Colonic mucosa (tissue), 4 donors: ENCODE data around the gene TRIM44. TPM values are rescaled to one million over a fixed set of nuclear protein-coding genes. Genes with fewer than 3 reads are reported as not detected.

ENCODE experiments used
- DNase-seq: peaks from one replicate; pipeline ENCODE4 v3.0.0-alpha.2; 2020
- H3K27ac ChIP-seq: fragments of 200-600 bp; one replicate; pipeline ENCODE4 v1.8.0; 2021
- H3K27me3 ChIP-seq: fragments of 200-600 bp; one replicate; pipeline ENCODE4 v1.8.0; 2021
- H3K36me3 ChIP-seq: fragments of 200-600 bp; one replicate; pipeline ENCODE4 v1.8.0; 2021
- H3K4me1 ChIP-seq: fragments of 200-600 bp; one replicate; pipeline ENCODE4 v1.8.0; 2021; ENCODE audit warnings: mild to moderate bottlenecking
- H3K4me3 ChIP-seq: fragments of 200-600 bp; one replicate; pipeline ENCODE4 v1.8.0; 2021
- H3K9ac ChIP-seq, 2 donors: one replicate each; pipeline ENCODE4 v1.7.0; 2013; ENCODE audit warnings: control low read depth in 2 of 2, low read depth in 2 of 2, low read length in 2 of 2
- H3K9me3 ChIP-seq: fragments of 200-600 bp; one replicate; pipeline ENCODE4 v1.8.0; 2021
- intact Hi-C: fragments of 100-400 bp; cut with DNase I; formaldehyde crosslinking; loops from one replicate; pipeline ENCODE4 v1.14.1; 2022
- total RNA-seq, 2 donors: library from RNA; stranded (reverse); fragmentation: NEBNext Ultra II Directional in 1 of 2; extraction: Animal tissue kit (Norgen Biotek cat#: 25700) in 1 of 2; gene quantifications; one replicate each; pipeline ENCODE4 v1.2.1, GENCODE V29; 2021
- TF ChIP-seq, protein P1 (sequence below): fragments of 200-600 bp; IDR thresholded peaks from one replicate; pipeline ENCODE4 v1.8.0; 2022; ENCODE audit warnings: antibody characterized with exemption, mild to moderate bottlenecking
- donor health status: healthy.
- donor health status: DM: no; HTN: no; CAD: no.
- donor health status: DM: no; HTN: no; CAD: no.

TRIM44 gene
- total RNA-seq, 2 donors from 2014 or later, result 38.8 to 47.0 TPM

DNA sequence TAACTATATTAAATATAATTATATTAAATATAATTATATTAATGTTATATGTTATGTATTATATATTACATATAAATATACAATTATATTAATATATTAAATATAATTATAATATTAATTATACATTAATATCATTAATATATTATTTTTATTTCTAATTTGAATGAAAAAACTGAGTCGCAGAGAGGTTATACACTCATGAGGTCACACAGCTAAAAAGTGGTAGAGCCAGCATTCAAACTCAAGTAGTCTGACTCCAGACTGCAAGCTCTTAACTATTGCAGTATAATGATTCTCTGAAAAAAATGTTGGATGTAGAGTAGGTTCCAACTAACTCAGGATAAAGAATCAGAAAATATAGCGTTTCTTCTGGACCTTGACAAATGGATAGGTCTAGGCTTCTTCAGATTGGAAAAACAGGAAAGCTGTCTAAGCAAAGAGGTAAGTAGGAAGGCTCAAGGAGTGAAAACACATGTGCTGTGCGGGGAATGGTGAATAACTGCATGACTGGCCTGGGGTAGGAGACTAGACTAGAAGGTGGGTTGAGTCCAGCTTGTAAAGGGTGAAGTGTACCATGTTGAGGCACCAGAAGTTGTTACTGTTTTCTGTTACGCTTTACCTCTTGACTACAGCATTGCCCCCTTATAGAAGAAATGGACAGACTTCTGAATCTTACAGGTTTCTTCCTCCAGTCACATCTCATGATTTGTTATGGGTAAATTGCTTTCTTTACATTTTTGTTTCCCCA is 80.3 kb downstream of the TRIM44 start:
- TF ChIP-seq, protein P1, sequence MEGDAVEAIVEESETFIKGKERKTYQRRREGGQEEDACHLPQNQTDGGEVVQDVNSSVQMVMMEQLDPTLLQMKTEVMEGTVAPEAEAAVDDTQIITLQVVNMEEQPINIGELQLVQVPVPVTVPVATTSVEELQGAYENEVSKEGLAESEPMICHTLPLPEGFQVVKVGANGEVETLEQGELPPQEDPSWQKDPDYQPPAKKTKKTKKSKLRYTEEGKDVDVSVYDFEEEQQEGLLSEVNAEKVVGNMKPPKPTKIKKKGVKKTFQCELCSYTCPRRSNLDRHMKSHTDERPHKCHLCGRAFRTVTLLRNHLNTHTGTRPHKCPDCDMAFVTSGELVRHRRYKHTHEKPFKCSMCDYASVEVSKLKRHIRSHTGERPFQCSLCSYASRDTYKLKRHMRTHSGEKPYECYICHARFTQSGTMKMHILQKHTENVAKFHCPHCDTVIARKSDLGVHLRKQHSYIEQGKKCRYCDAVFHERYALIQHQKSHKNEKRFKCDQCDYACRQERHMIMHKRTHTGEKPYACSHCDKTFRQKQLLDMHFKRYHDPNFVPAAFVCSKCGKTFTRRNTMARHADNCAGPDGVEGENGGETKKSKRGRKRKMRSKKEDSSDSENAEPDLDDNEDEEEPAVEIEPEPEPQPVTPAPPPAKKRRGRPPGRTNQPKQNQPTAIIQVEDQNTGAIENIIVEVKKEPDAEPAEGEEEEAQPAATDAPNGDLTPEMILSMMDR, result no peak
- Histone ChIP-seq H3K9ac (no peak overlapping the region), H3K36me3 (no peaks in the 10 kb centered on the region), H3K27me3 (no peaks in the 10 kb centered on the region), H3K4me3 (no peak overlapping the region), H3K27ac (no peak overlapping the region), H3K9me3 (no peaks in the 10 kb centered on the region), H3K4me1 (no peaks in the 10 kb centered on the region)
- intact Hi-C loops, result no loop called here
- no peak for DNase-seq

DNA sequence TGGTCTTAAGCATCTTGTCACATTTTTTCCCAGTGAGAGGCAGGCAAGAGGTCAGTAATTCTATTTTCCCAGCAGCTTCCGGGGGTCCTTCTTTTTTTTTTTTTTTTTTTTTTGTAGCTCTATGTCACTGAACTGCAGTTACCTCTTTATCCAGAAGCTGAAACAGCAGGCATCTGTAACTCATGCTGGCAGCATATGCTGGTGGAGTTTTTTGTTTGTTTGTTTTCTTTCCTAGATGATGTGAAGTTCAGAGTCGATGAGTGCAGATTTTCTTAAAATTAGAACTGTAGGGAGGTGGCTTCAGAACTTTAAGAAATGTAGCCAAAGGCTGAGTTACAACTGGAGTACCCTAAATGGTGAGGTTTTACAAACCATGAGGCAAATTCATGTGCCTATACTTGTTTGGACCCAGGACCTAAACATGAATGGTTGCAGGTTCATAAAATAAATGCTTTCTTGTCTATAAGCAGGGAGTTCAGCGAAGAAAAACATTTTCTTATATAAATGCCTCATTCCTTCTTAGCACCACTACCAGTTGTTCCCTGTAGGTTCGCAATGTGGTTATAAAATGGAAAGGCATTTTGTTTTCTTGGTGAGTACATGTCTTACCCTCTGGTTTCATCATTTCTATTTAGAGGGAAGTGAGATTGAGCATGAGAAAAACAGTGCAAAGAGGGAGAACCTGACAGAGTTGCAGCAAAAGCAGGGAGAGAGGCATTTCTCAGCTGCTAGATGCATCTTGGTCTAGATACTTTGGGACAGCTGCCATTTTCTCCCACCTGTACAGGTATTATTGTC is 84.0 kb downstream of the TRIM44 start:
- Histone ChIP-seq H3K27ac (no peak overlapping the region), H3K9ac (no peak overlapping the region), H3K27me3 (no peaks in the 10 kb centered on the region), H3K4me3 (no peak overlapping the region), H3K36me3 (no peaks in the 10 kb centered on the region), H3K4me1 (no peaks in the 10 kb centered on the region), H3K9me3 (no peaks in the 10 kb centered on the region)
- intact Hi-C loops, result no loop called here
- TF ChIP-seq, protein P1, result no peak
- no peak for DNase-seq

DNA sequence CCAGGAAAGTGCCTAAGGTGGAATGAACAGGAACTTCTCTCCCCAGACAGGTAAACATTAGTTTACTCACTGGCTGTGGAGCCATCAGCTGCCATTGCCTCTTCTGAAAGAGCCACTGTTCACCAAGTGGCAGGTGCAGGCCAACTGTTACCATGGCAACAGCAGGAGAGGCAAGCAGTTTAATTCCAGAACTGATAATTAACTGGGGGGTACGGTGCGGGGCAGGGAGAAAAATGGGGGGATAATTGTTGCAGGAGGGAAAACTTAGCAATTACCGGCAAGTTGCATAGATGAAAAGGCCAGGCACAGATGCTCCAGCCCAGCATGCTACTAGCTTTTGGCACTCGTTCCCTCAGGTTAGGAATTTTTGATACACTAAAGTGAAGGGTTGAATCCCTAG is 85.1 kb downstream of the TRIM44 start:
- TF ChIP-seq, protein P1, result no peak
- Histone ChIP-seq H3K27ac (no peak overlapping the region), H3K9ac (no peak overlapping the region), H3K36me3 (no peaks in the 10 kb centered on the region), H3K4me1 (no peaks in the 10 kb centered on the region), H3K4me3 (no peak overlapping the region), H3K27me3 (no peaks in the 10 kb centered on the region), H3K9me3 (no peaks in the 10 kb centered on the region)
- no peak for DNase-seq
- intact Hi-C loops, result no loop called here

DNA sequence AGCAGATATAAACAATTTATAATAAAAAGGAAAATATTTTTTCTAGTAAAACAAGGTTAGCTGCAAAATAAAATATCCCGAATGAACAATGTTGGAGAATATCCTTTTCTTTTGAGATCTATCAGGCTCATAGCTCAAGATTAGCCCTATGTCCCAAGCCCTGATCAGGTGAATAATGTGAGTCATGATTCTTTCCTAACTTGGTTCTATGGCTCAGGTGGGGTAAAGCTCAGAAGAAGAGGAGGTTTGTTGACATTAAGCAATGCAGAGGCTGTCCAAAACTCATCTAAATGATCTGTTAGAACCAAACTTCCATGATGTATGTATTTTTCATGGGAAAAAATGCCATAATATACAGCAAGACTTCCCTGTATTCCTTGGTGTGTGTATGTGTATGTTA is 86.1 kb downstream of the TRIM44 start:
- no peaks in the 10 kb centered on the region for H3K9me3 ChIP-seq

GRCh38 chr11:35750315-35750714 is 87.7 kb downstream of the TRIM44 start:
- no peaks in the 10 kb centered on the region for H3K9me3 ChIP-seq
- TF ChIP-seq, protein P1, result no peak
- H3K27me3 ChIP-seq, result no peaks in the 10 kb centered on the region
- H3K4me1 ChIP-seq, result no peaks in the 10 kb centered on the region
- H3K4me3 ChIP-seq, result no peak overlapping the region
- no peaks in the 10 kb centered on the region for H3K36me3 ChIP-seq
- H3K9ac ChIP-seq, result no peak overlapping the region
- no peak overlapping the region for H3K27ac ChIP-seq
- intact Hi-C loops, result no loop called here
- no peak for DNase-seq

More for the DNA sequence above, 86.1 kb downstream of the TRIM44 start:
- Histone ChIP-seq H3K9ac (no peak overlapping the region), H3K27me3 (no peaks in the 10 kb centered on the region), H3K4me1 (no peaks in the 10 kb centered on the region), H3K27ac (no peak overlapping the region), H3K4me3 (no peak overlapping the region), H3K36me3 (no peaks in the 10 kb centered on the region)
- DNase-seq, result no peak
- intact Hi-C loops, result no loop called here
- TF ChIP-seq, protein P1, result no peak
